Myocyte (in vitro differentiated cells): Measurements from ENCODE around the gene WDR91. TPM values are rescaled to one million over a fixed set of nuclear protein-coding genes. Genes with fewer than 3 reads are reported as not detected.

Source experiments
- DNase-seq: peaks from one replicate; pipeline ENCODE4 v3.0.0-alpha.2; 2012; ENCODE audit warnings: low read depth
- polyA plus RNA-seq: library from polyadenylated mRNA; unstranded; fragments of >200 nt; gene quantifications from one replicate; pipeline ENCODE4 v1.2.1, GENCODE V29; 2012; ENCODE audit warnings: missing spikeins
- total RNA-seq: library from RNA; depleted of rRNA; stranded (reverse); fragments of >200 nt; gene quantifications from 2 replicates; pipeline ENCODE4 v1.2.3, GENCODE V29; 2014

WDR91 gene
- total RNA-seq = 5.9 and 7.0 TPM in 2 replicates
- polyA plus RNA-seq = 7.4 TPM

- DNase-seq = peak; percentile 96
These were observed at the start of gene WDR91 for GRCh38 chr7:135211179-135211945. WDR91 (minus strand) TSS chr7:135211526; CDS start chr7:135211502, 24 bp downstream.

- no peak for DNase-seq
These were observed 49.1 kb upstream of the WDR91 start for GRCh38 chr7:135260470-135260869.

DNA sequence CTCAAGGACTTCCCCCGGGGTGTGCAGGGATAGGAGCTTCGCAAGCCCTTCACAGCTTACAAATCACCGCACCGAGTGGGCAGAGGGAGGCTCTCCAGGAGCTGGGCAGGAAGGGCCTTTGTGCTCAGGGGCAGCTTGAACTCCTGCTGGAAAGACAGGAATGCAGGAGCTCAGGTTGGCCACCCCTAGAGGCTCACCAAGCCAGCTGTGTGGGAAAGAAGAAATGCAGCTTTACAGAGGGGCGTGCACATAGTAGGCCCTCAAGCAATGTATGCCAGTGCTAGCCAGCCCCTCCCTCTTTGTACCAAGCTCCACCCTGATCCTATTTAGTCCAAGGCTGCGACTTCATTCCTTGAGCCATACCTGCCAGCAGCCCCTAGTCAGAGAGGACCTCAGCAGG, 48.4 kb upstream of the WDR91 start:
- no peak for DNase-seq

- no peak for DNase-seq
These were observed 47.3 kb upstream of the WDR91 start for GRCh38 chr7:135258585-135258984.

DNA sequence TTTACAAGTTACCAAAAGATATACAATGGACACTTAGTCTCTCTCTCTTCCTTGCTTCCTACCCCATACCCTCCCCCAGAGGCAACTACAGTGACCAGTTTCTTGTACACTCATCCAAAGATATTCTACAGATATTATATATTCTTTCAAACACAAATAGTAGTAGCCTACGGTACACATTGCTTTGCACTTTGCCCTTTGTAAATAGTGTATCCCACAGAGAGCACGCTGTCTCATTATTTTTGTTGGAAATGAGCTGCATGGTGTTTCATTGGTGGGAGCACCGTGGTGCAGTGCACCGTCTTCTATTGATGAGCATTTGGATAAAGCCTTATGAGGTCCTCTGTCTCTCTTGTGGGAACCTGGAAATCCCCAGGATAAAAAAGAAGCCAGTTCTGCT, 46.5 kb upstream of the WDR91 start:
- DNase-seq = no peak

DNA sequence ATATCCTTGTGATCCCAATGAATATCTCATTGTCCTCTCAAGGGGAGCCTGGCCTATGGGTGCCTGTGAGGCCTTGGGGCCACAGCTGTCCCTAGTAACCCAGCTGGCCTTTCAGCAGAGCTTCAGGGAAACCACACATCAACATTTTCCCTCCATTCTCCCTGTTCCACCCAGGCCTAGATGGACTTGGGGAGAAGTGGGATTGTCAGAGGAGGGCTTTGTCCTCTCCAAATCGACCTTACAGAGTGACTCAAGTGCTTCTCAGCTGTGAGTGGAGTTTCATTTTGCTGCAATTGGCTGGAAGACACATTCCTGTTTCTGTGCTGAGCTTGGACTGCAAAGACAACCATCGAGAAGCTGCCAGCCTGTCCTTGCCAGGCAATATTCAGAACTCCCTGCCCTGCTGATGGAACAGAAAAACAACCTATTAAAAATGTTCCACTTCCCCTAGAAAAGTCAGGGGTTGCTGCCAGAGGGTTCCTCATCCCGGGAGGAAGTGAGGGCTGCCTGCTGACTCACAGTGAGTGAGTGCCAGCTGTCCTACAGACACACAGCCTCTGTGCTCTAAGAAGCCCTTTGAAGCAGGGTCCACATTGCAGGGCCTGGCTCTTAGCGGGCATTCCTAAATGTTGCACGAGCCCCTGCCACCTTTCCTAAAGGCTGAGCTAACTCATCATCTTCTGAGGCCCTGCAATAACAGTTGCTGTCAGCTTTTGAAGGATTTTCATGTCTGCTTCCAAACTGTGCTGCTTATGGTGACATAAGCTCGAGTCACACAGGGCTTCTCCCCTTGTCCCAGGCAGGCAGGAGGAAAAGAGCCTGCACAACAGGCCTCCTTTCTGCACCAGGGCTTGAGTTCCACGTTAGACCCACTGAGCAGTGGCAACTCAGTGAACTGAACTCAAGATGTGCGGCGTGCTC, 42.8 kb upstream of the WDR91 start:
- DNase-seq = peak; percentile 87

- no peak for DNase-seq
These were observed 40.4 kb upstream of the WDR91 start for GRCh38 chr7:135251496-135252391.

DNA sequence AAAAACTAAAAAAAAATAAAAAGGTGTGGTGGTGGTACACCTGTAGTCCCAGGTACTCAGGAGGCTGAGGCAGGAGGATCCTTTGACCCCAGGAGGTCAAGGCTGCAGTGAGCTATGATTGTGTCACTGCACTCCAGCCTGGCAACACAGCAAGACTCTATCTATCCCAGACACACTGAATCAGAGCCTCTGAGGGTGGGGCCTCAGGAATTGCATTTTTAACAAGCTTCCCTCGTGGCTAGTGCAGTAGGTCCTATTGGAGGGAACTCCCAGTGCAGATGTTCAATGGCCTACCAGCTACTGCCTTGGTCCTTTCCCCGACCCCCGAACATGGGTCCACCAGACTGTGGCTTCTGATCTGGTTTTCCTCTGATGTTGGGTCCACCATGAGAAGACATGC, 37.2 kb upstream of the WDR91 start:
- DNase-seq = no peak

DNA sequence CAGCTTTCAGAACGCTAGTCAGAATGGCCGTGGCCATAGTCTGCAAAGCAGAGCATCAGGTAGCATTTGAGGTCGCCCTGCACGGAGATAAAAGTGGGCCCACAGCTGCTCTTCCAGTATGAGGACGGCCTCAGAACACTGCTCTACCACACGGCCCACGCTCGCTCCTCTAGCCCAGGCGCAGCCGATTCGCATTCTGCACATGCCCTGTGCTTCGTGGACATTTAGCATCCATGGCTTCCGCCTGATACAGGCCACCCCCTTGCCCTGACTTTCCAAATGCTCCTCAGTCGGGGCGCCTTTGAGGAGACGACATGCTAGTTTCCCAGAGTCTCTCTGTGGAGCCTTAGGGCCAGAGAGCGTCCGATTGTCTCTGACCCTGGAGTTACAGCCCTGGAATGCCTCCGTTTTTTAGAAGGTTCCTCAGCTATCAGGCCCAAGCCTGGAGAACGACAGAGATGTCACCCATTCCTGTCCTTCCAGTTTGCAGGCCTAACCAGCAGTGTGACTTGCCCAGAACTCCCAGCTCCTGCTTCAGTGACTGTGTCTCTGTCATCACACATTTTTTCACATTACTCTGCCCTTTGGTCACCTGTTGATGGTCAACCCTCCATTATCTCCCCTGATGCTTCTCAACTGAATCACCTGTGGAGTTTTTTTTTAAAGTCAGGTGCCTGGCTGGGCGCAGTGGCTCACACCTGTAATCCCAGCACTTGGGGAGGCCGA, 36.6 kb upstream of the WDR91 start:
- DNase-seq = no peak

DNA sequence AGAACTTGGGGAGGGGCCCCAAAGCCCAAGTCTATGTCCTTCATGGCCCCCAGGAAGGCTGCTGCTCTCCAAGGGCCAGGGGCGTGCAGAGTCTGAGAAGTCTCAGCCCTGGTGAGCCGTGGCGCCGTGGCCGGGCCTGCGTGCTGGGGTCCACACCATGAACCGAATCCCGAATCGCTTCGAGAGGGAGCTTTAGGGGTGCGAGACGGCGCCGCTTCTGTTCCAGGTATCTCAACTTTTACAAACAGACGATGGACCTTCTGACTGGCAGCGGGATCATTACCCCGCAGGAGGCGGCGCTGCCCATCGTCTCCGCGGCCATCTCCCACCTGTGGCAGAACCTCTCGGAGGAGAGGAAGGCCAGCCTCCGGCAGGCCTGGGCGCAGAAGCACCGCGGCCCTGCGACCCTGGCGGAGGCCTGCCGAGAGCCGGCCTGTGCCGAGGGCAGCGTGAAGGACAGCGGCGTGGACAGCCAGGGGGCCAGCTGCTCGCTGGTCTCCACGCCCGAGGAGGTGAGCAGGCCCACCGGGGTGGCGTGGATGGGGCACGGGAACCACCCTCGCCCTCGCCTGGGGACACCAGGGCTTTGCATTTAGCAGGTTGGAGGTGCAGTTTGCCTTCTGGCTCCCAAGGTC, 35.0 kb upstream of the WDR91 start:
- DNase-seq = no peak

GRCh38 chr7:135245226-135246190, 34.2 kb upstream of the WDR91 start:
- no peak for DNase-seq

- no peak for DNase-seq
These were observed 30.9 kb upstream of the WDR91 start for GRCh38 chr7:135242096-135242684.

GRCh38 chr7:135240441-135240840, 29.1 kb upstream of the WDR91 start:
- no peak for DNase-seq

DNA sequence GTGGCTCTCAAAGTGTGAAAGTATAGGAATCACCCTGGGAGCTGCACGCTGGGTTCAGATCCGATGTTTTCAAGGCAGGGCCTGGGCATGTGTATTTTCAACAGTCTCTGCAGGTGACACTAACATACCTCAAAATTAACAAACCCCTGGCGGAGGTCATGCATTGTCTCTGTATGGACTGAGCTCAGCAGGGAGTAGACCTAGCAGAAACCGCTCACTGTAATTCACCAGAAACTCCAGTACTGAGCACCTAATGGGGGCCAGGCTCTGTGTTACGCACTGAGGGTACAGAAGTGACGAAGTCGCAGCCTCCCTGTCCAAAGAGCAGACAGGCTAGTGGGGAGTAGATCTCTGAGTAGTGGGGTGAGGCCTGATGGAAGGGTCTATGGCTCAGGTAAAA, 27.9 kb upstream of the WDR91 start:
- DNase-seq = no peak

- DNase-seq = no peak
These were observed 26.9 kb upstream of the WDR91 start for GRCh38 chr7:135238112-135238744.

DNA sequence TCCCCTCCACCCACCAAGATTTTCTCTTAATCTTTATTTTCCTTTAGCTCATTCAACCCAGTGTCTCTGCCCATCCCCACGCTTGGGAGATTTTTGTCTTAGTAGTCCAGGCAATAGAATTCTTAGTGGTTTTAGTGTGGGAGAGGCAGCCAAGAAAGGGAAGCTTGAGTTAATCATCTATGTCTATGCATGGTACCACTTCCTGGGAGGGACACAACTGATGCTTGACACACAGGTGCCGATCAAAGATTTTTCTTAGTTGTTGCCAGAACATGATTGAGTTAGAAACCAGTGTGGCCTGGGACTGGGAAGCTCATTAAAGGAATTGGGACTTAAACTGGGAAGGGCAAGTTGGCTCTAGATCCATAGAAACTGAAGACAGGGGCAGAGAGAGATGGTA, 25.4 kb upstream of the WDR91 start:
- no peak for DNase-seq

DNA sequence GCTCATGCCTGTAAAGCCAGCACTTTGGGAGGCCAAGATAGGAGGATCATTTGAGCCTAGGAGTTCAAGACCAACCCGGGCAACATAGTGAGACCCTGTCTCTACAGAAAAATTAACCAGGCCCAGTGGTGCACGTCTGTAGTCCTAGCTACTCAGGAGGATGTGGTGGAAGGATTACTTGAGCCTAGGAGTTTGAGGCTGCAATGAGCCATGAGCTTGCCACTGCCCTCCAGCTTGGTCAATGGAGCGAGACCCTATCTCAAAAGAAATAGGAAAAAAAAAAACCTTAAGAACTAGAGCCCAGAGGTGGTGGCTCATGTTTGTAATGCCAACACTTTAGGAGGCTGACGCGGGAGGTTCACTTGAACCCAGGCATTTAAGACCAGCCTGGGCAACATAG, 24.5 kb upstream of the WDR91 start:
- DNase-seq = no peak

- no peak for DNase-seq
These were observed 23.4 kb upstream of the WDR91 start for GRCh38 chr7:135234727-135235126.
